CD4-positive, alpha-beta T cell treated with Interleukin-6 at 100 ng/mL for 8 hours (primary cell): Measurements from ENCODE around the gene SAP30BP.

Source experiments
- DNase-seq: peaks from one replicate; pipeline ENCODE4 v3.0.0-alpha.2; 2020; ENCODE audit warnings: mixed read lengths, low spot score

SAP30BP gene

GRCh38 chr17:75740631-75741077, 73.5 kb downstream of the SAP30BP start:
- DNase-seq: no peak

- DNase-seq: no peak
These were observed 75.2 kb downstream of the SAP30BP start for GRCh38 chr17:75742337-75742736.

GRCh38 chr17:75743625-75744206, 76.6 kb downstream of the SAP30BP start:
- DNase-seq: no peak

GRCh38 chr17:75748706-75749105, 81.6 kb downstream of the SAP30BP start:
- DNase-seq: no peak

- peak; percentile 84 for DNase-seq
These were observed 82.6 kb downstream of the SAP30BP start for GRCh38 chr17:75749545-75750389.

- DNase-seq: no peak
These were observed 83.7 kb downstream of the SAP30BP start for GRCh38 chr17:75750661-75751423.

GRCh38 chr17:75751676-75752404, 84.7 kb downstream of the SAP30BP start:
- DNase-seq: no peak

GRCh38 chr17:75752405-75752709, 85.2 kb downstream of the SAP30BP start:
- DNase-seq: no peak

- DNase-seq: no peak
These were observed 85.8 kb downstream of the SAP30BP start for GRCh38 chr17:75752802-75753513.

- peak; percentile 74 for DNase-seq
These were observed 86.6 kb downstream of the SAP30BP start for GRCh38 chr17:75753514-75754377.

- no peak for DNase-seq
These were observed 87.5 kb downstream of the SAP30BP start for GRCh38 chr17:75754378-75755204.

- DNase-seq: no peak
These were observed 88.2 kb downstream of the SAP30BP start for GRCh38 chr17:75755205-75755901.

GRCh38 chr17:75755990-75756389, 88.9 kb downstream of the SAP30BP start:
- no peak for DNase-seq

GRCh38 chr17:75756451-75757085, 89.4 kb downstream of the SAP30BP start:
- no peak for DNase-seq

- no peak for DNase-seq
These were observed 90.0 kb downstream of the SAP30BP start for GRCh38 chr17:75757086-75757681.
